Stimulated activated CD8-positive, alpha-beta memory T cell treated with anti-CD3 and anti-CD28 coated beads, Interleukin-7, amount 100 ng/mL, for 24 hours (primary cell): ENCODE data around the gene SLC5A6.
"Not testable (repeated sequence)": the region's sequence is repeated elsewhere in the genome, so short reads cannot be mapped to it uniquely, and the experiment has no call there.

Experiments
- DNase-seq: peaks from one replicate; pipeline ENCODE4 v3.0.0-alpha.2; 2020; ENCODE audit warnings: low read depth

The SLC5A6 gene

GRCh38 chr2:27204566-27204965, 7.5 kb downstream of the SLC5A6 start:
- DNase-seq = no peak

GRCh38 chr2:27203741-27204140, 8.3 kb downstream of the SLC5A6 start:
- no peak for DNase-seq

GRCh38 chr2:27202854-27203253, 9.2 kb downstream of the SLC5A6 start:
- DNase-seq = no peak

GRCh38 chr2:27201675-27202074, 10.4 kb downstream of the SLC5A6 start:
- DNase-seq = no peak

- no peak for DNase-seq
Measured at GRCh38 chr2:27199241-27199640, 12.8 kb downstream of the SLC5A6 start.

- DNase-seq = no peak
Measured at GRCh38 chr2:27198627-27199026, 13.4 kb downstream of the SLC5A6 start.

GRCh38 chr2:27198068-27198467, 14.0 kb downstream of the SLC5A6 start:
- not testable (repeated sequence) for DNase-seq

GRCh38 chr2:27195799-27196198, 16.3 kb downstream of the SLC5A6 start:
- not testable (repeated sequence) for DNase-seq

- DNase-seq = no peak
Measured at GRCh38 chr2:27194538-27195354, 17.3 kb downstream of the SLC5A6 start.

GRCh38 chr2:27191070-27191829, 20.8 kb downstream of the SLC5A6 start:
- no peak for DNase-seq

- no peak for DNase-seq
Measured at GRCh38 chr2:27189989-27190388, 22.1 kb downstream of the SLC5A6 start.

- no peak for DNase-seq
Measured at GRCh38 chr2:27186613-27187345, 25.3 kb downstream of the SLC5A6 start.

- no peak for DNase-seq
Measured at GRCh38 chr2:27185331-27186026, 26.6 kb downstream of the SLC5A6 start.

GRCh38 chr2:27184115-27184514, 28.0 kb downstream of the SLC5A6 start:
- DNase-seq = no peak

- no peak for DNase-seq
Measured at GRCh38 chr2:27182346-27182745, 29.7 kb downstream of the SLC5A6 start.

GRCh38 chr2:27179344-27180000, 32.6 kb downstream of the SLC5A6 start:
- DNase-seq = no peak

- no peak for DNase-seq
Measured at GRCh38 chr2:27178469-27178868, 33.6 kb downstream of the SLC5A6 start.

GRCh38 chr2:27177441-27178351, 34.4 kb downstream of the SLC5A6 start:
- DNase-seq = no peak

GRCh38 chr2:27175781-27176180, 36.3 kb downstream of the SLC5A6 start:
- not testable (repeated sequence) for DNase-seq

GRCh38 chr2:27175330-27175729, 36.7 kb downstream of the SLC5A6 start:
- no peak for DNase-seq
